Left lung (tissue), 10 donors: ENCODE results near the gene ATP1B1. TPM values are rescaled to one million over a fixed set of nuclear protein-coding genes. Genes with fewer than 3 reads are reported as not detected.

Experiments
- ATAC-seq: fragments of 200-7000 bp; cut with Tn5 transposase; one replicate; pipeline ENCODE4 v1.9.1; 2020; ENCODE audit warnings: moderate library complexity
- DNase-seq, 4 donors: peaks; one replicate each; pipeline ENCODE4 v3.0.0-alpha.2; 2013 to 2020
- H3K27ac ChIP-seq, 2 donors: fragments of 200-600 bp; sonication (generic) in 1 of 2; one replicate each; pipeline versions ENCODE4 v1.5.0 to v1.8.0; 2020 to 2021
- H3K27me3 ChIP-seq, 2 donors: fragments of 200-600 bp; sonication (generic) in 1 of 2; one replicate each; pipeline versions ENCODE4 v1.5.0 to v1.8.0; 2020 to 2021
- H3K36me3 ChIP-seq, 2 donors: fragments of 200-600 bp; sonication (generic) in 1 of 2; one replicate each; pipeline versions ENCODE4 v1.5.0 to v1.8.0; 2020 to 2021
- H3K4me1 ChIP-seq, 2 donors: fragments of 200-600 bp; one replicate each; pipeline ENCODE4 v1.8.0; 2021
- H3K4me3 ChIP-seq, 2 donors: fragments of 200-600 bp; sonication (generic) in 1 of 2; one replicate each; pipeline versions ENCODE4 v1.5.0 to v1.8.0; 2020 to 2021; ENCODE audit warnings: mild to moderate bottlenecking in 1 of 2
- H3K9me3 ChIP-seq, 2 donors: fragments of 200-600 bp; sonication (generic) in 1 of 2; one replicate each; pipeline versions ENCODE4 v1.5.0 to v1.8.0; 2020 to 2021
- CTCF ChIP-seq, 2 donors: fragments of 200-600 bp; sonication (generic) in 1 of 2; IDR thresholded peaks; one replicate each; pipeline versions ENCODE4 v1.5.0 to v1.8.0; 2021; ENCODE audit warnings: antibody characterized with exemption in 2 of 2
- intact Hi-C, 2 donors: fragments of 100-400 bp; cut with DNase I; formaldehyde crosslinking; loops; one replicate each; pipeline versions ENCODE4 v1.11.2 to v1.14.2; 2022
- polyA plus RNA-seq, 6 donors: library from polyadenylated mRNA; unstranded; fragments of 120-200 nt; gene quantifications; one replicate each; pipeline ENCODE4 v1.2.1, GENCODE V29; 2013; ENCODE audit not compliant: insufficient read length in 6 of 6
- total RNA-seq, 2 donors: library from RNA; stranded (reverse); fragmentation: NEBNext Ultra II Directional; extraction: Animal tissue kit (Norgen Biotek cat#: 25700); gene quantifications; one replicate each; pipeline ENCODE4 v1.2.1, GENCODE V29; 2021
- donor health status: DM: no; HTN: yes; CAD: no.
- donor health status: DM: no; HTN: no; CAD: no.

Gene ATP1B1
- total and polyA plus RNA-seq, 8 donors, result 128 to 295 (median 165) TPM

- peaks cover 0 to 14% of the 10 kb centered on the region in 2 donors for H3K36me3 ChIP-seq
- H3K27ac ChIP-seq, result peak overlapping the region; percentile 86 to 95
- no peaks in the 10 kb centered on the region for H3K9me3 ChIP-seq
- intact Hi-C loops, result no loop called here
- DNase-seq, result no peak
- peak overlapping the region; percentile 64 to 82 for H3K4me3 ChIP-seq
- peak; percentile 8 for ATAC-seq
- H3K27me3 ChIP-seq, result peaks cover 0 to 48% of the 10 kb centered on the region in 2 donors
- peak in 1 of 2 donors; percentile 18 for TF ChIP-seq CTCF (IDR thresholded peaks at IDR 0.05)
- peaks cover 18 to 67% of the 10 kb centered on the region in 2 donors for H3K4me1 ChIP-seq
Observed at GRCh38 chr1:169108863-169109560, 2.5 kb downstream of the ATP1B1 start.

- Histone ChIP-seq H3K4me3 (peak overlapping the region in 1 of 2 donors; percentile 64), H3K36me3 (peaks cover 0 to 17% of the 10 kb centered on the region in 2 donors), H3K27me3 (peaks cover 0 to 42% of the 10 kb centered on the region in 2 donors), H3K27ac (peak overlapping the region; percentile 86 to 95), H3K9me3 (no peaks in the 10 kb centered on the region), H3K4me1 (peaks cover 18 to 67% of the 10 kb centered on the region in 2 donors)
- ATAC-seq (peak; percentile 44), DNase-seq (peak in 3 of 4 donors; percentile 65 to 91 (median 68))
- TF ChIP-seq CTCF (IDR thresholded peaks at IDR 0.05), result no peak
- intact Hi-C loops, result no loop called here
Observed at GRCh38 chr1:169109561-169110134, 3.2 kb downstream of the ATP1B1 start.

- intact Hi-C loops, result no loop called here
- peak overlapping the region; percentile 86 to 95 for H3K27ac ChIP-seq
- H3K36me3 ChIP-seq, result peaks cover 0 to 17% of the 10 kb centered on the region in 2 donors
- peak overlapping the region in 1 of 2 donors; percentile 64 for H3K4me3 ChIP-seq
- TF ChIP-seq CTCF (IDR thresholded peaks at IDR 0.05), result no peak
- DNase-seq (no peak), ATAC-seq (no peak)
- no peaks in the 10 kb centered on the region for H3K9me3 ChIP-seq
- H3K4me1 ChIP-seq, result peaks cover 18 to 68% of the 10 kb centered on the region in 2 donors
- peaks cover 0 to 36% of the 10 kb centered on the region in 2 donors for H3K27me3 ChIP-seq
Observed at GRCh38 chr1:169110236-169110635, 3.7 kb downstream of the ATP1B1 start.

GRCh38 chr1:169110689-169111447 is 4.4 kb downstream of the ATP1B1 start:
- DNase-seq, result peak in 1 of 4 donors; percentile 56
- peaks cover 0 to 17% of the 10 kb centered on the region in 2 donors for H3K36me3 ChIP-seq
- peaks cover 0 to 29% of the 10 kb centered on the region in 2 donors for H3K27me3 ChIP-seq
- peaks cover 23 to 69% of the 10 kb centered on the region in 2 donors for H3K4me1 ChIP-seq
- peak overlapping the region in 1 of 2 donors; percentile 64 for H3K4me3 ChIP-seq
- H3K27ac ChIP-seq, result peak overlapping the region; percentile 23 to 95
- TF ChIP-seq CTCF (IDR thresholded peaks at IDR 0.05), result no peak
- intact Hi-C loops, result no loop called here
- no peaks in the 10 kb centered on the region for H3K9me3 ChIP-seq
- ATAC-seq, result peak; percentile 4
